ENCODE results near the gene ARNT2.

Gene ARNT2

DNA sequence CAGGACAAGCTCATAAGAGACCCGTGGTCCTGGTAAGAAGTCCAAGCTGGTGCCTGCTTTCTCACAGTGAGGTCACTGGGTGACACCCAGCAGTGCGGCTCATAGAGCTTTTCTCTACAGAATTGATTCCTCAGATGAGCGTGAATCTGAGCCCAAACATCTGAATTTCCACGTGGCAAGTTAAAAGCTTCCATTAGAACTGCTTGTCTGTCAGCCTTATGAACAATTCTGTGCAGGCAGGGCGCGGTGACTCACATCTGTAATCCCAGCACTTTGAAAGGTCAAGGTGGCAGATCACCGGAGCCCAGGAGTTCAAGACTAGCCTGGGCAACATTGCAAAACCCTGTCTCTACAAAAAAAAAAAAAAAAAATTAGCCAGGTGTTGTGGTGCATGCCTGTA, 177.8 kb downstream of the ARNT2 start:
- DNase-seq, result no peak

DNA sequence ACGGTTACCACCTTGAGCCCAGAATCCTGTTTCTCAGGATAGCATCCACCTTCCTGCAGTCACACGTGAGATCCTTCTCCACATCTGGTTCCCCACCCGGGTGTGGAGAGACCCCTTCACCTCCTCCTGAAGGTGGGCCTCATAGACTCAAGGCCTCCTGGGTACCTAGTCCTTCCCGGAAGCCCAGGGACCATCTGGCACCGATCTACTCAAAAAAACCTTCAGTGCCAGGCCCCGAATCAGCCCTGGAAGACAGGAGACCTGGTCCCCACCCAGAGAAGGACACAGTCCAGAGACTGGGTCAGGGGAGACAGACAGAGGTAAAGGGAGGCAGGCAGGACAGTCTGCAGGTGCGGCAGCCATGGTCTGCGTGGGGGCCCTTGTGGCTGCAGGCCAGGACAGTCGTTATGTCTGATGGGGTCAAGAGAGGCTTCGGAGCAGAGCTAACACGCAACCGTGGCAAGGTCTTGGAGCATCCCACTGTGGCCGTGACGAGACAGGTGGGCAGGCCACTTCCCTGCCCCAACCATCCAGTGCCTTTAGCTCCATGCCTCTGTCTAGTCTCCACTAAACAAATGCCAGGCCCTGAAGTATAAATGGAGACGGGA, 178.7 kb downstream of the ARNT2 start:
- DNase-seq, result no peak

DNA sequence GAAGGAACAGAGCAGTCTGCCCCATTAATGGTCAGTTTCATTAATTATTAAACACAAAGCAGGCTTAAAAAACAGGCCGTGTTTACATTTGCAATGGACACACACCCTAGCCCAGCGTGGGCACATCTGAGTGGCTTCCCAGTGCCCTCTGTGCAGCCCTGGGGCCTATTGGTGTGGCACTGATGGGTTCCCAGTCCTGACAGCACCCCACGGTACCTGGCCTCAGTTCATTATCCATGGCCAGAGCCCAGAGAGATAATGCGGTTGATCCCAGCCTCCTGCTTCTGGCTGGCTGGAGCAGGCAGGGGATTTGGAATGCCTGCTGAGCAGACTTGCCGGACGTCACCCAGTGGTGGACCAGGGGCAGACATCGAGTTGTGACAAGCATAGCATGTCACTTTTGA, 180.4 kb downstream of the ARNT2 start:
- DNase-seq, result no peak

DNA sequence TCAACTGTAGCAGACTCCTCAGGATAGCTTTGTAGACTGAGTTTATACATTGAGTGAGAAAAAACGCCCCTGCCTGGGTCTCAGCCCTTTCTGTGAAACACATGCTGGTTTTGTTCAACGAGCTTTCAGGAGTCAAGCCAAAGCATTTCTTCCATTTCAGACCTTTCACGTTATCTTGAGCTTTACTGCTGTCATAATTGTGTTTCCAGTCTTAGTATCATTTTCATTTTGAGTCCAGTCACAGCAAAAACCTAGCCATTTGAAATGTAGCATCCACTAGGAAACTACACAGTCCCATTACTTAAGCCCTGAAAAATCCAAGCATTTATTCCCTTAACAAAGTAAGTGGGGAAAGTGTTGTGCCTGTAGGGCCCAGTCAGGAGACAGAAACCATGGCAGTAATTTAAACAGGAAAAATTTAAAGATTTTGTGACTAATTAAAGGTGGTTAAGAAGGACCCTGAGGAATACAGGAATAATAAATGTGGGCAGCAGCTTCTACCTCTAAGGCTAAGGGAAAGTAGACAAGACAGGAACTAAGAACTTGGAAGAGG, 180.9 kb downstream of the ARNT2 start:
- DNase-seq, result no peak

DNA sequence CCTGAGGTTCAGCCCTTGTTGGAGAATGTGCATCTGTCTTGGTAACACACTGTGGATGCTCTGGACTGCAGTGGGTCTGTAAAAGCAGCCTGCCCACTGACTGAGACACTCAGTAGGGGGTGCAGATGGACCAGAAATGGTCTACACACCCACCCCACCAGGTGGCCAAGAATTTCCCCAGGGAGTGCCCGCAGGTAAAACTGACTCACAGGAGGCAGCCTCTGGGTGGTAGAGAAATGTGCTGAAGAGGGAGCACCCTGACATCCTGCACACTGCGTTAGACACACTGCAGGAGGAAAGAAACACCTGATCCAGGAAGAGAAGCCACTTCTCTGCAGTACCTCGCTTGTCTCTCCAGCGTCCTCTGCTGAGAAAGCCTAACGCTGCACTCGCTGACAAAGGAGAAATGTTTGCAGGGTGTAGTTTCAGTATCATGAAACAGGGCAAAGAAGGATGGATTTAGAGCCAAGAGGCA, 181.4 kb downstream of the ARNT2 start:
- DNase-seq, result no peak

DNA sequence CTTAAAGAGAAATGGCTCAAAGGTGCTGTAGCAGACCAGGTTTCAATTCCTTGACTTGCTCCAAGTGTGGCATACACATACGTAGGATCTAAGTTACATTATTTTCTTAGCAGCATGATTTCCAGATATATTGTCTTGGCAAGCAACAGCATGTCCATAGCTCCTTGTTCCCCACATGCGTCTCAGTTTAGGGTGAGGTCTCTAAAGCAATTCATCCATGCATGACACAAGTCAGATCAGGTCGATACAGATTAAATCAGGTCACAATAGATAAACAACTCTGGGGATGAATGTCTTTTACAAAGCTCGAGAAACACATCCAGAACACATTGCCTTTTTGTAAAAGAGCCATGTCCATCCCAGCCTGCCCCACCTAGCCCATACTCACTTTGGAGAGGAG, 182.0 kb downstream of the ARNT2 start:
- no peak for DNase-seq

DNA sequence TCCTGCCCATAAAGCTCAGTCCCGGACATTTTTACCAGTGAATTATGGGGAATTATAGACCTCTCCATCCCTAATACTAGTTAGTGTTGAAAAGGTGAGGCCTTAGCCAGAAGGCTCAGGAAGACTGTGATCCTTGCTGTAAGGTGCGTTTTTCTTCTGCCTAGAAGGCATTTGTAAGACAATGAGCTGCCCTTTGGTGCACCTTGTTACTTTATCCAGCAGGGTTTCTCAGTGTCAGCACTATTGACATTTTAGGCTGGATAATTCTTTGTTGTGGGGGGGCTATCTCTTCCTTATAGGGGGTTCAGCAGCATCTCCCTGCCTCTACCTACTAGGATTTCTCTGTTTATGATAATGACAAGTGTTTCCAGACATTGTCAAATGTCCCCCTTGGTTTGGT, 182.8 kb downstream of the ARNT2 start:
- no peak for DNase-seq

DNA sequence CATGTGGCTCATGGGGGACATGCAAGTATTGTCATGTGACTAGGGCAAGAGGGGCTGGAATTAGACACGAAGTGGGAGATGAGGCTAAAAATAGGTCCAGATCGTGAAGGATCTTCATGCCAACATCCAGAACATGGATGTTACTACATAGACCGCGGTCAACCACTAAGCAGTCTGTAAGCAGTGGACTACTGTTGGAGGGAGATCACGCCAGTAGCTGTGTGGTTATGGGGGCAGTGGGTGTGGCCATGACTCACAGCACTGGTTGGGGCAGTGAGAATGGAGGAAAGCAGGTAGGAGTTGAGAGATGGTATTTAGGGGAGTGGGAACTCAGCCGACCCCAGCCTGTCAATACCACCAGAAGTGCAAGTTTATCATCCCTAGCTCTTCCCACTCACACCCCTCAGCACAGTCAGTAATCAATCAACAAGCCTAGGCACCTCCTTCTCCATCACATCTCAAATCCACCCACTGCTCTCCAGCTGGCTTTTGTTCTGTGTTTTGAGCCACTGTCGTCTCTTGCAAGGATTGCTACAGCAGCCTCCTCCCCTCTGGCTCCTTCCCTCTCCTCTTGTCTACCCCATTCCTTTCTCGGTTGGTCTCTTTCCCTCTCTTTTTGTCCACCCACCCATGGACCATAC, 183.8 kb downstream of the ARNT2 start:
- DNase-seq, result no peak

DNA sequence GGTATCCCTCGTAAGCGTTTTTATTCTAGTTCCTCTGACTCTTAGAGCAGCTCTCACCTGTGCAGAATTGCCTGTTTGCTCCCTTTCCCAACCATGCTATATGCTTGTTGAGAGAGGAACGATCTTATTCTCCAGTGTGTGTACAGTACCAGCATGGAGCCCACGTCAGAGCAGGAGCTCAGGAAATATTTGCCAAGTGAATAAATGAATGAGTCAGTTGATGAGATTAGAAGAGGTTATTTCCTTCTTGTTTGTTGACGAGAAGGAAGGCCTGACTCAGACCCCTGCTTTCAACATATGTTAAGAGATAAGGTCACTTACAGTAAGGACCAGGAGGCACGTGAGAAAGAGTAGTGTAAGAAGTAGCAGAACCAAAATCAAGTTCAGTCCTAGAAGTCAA, 184.6 kb downstream of the ARNT2 start:
- DNase-seq, result no peak

DNA sequence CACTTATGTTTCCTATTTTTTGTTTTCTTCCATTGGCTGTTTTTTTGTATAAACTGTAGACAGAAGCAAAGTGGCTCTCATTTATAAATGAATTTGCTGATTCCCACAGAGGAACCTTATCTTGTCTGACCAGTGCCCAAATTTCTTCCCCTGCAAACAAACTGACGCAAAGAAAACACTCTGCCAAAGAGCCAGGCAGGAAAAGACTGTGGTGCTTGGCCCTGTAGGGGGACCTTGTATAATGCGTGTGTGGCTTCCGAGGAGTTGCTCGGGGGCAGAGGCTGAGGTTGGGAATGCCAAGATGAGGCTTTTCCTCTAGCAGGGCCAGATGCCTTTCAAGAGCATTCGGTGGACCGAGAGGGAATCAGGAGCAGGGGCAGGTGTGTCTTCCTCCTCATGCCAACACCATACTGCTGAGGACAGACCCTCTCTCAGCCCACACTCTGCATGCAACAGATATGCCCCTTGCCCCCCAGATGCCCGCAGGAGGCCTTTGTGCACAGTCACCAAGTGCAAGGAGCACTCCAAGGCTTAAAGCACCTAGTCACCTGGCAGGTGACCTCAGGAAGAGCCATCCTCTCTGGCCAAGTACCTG, 186.7 kb downstream of the ARNT2 start:
- DNase-seq, result no peak

DNA sequence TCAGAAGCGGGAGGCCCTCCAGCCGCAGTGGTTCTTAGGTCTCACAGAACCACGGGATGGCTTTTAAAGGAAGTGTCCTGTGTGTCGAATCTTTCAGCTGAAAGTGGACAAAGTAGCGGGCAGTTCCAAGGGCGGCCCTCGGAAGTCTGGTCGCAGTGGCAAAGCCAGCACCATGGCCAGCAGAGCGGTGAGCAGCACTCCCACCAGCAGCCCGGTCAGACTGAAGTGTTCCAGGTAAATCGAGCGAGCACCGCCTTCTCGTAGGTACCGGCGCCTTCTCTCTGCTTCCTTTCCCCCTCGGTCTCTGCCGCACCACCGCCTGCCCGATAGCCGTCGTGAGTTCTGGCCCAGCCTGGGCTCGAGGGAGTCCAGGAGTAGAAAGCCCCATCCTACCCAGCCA, 187.3 kb downstream of the ARNT2 start:
- DNase-seq, result no peak

DNA sequence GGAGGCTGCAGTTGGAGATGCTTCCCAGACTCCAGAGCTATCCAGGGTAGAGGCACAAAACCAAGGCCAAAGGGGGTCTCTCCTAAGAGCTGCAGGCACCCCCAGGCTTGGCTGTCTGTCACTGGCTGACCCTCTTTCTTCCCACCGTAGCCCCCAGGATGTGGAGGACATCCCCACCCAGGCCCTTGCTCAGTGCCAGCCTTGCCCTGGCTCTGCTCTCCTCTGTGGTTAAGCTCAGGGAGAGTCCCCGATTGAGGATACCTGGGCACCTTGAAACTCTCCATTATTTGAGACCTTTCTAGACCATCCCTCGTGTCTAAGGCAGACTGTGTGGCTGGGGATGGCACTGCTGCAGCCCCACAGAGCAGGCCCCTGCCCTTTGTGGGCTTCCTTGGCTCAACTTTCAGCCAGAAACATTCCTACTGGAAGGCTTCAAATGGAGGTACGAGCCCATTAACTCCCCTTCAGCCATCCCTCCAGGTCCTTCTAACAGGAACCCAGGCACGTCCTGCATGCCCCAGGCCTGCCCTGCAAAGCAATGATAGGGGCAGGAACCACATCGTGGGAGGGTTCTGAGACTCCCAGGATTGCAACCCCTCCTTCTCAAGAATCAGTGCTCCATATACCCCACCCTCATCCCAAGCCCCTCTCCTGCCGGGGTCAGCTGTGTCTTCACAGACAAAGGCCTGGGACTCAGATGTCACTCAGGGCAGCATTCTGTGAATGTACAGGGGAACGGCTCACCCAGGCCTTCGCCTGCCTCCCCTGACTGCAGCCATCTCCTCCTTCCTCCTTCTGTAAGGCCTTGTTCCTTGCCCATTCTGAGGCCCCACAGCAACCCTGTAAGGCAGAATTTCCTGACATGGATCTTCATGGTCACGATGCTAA, 188.0 kb downstream of the ARNT2 start:
- no peak for DNase-seq

DNA sequence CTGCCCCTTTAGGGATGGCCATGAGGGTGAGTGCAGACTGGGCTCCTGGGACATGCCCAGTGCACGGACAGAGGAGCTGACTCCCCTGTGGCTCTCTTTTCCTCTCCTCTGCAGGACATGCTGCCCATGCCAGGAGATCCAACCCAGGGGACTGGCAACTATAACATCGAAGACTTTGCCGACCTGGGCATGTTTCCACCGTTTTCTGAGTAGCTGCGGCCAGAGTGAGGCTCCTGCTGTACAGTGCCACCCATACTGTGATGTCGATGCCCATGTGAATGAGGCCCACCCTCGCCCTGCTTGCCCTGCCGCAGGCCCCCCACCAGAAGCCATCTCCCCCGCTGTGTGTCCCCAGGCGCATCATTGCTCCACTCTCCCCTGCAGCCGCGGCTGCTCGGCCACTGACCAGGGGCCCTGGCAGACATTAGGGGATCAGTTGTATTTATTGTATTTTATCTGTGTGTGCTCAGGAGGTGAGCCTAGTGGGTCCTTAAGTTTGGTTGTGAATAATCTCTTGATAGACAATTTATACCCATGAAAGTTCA, 189.4 kb downstream of the ARNT2 start:
- DNase-seq, result no peak

DNA sequence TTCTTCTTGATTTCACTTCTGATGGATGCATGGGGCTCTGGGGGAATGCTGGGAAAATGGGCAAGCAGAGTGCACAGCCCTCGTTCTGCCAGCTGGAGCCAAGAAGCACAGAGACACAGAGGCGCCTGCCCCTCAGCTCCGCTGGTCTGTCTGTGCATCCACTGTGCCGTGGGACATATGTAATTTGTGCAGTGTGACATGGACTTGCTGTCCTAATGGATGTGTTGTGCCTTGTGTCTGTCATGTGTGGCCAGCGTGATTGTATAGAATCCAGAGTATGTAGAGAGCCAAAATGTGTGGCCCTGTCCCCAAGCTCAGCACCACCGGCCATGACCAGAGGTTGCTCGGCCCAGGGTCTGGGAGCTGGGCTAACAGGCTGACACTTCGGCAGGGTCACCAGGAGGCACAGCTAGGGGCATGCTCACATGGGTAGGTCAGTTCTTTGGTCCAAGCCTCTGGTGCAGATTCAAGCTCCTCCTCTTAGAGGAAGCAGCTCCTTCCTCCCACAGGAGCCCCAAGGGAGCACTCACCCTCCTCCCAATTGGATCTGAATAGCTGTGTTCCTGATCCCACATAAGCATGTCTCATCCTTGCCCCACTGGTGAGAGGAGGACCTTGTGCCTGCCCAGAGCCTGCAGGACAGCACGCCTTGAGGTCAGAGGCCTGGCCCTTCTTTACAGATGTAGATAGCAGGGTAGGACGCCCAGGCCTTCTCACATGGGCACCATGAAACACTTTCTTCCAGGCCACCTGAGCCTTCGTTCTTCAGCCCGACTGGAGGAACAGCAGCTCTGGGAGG, 190.1 kb downstream of the ARNT2 start:
- no peak for DNase-seq

DNA sequence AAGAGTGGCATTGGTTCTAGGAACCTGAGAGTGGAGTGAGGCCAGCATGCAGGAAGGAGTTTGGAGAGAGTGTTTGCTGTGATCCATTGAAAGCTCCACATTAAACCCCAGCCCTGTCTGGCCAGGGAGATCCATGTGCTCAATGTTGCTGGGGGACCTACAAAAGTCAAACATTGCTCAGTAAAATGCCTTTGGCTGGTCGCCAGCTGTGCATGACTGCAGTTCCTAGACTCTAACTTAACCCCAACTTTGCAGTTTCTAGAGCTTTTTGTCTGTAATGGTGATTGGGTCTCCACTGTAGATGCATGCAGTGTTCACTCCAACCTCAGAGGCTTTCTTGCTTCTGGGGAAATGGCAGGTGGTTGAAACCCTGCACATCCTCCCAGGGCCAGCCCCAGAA, 191.2 kb downstream of the ARNT2 start:
- DNase-seq, result no peak

DNA sequence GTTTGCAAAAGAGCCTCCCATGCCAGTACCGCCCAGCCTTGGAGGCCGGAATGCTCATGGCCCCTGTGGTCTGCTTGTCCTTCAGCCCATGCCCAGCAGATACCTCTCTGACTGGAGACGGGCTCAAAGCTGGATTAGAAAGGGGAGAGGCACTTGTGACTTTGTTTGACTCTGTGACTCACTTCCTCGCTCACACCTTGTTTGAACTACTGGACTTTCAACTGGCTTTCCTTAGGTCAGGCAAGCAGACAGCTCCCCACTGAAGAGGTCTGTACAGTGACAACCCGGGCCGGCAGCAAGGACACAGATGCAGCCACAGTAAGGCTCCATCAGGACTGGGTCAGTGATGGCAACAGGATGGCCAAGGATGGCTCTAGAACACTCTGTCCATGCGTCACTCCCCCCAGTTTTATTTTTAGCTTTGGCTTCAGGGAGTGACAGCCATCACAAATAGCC, 192.4 kb downstream of the ARNT2 start:
- DNase-seq, result no peak

DNA sequence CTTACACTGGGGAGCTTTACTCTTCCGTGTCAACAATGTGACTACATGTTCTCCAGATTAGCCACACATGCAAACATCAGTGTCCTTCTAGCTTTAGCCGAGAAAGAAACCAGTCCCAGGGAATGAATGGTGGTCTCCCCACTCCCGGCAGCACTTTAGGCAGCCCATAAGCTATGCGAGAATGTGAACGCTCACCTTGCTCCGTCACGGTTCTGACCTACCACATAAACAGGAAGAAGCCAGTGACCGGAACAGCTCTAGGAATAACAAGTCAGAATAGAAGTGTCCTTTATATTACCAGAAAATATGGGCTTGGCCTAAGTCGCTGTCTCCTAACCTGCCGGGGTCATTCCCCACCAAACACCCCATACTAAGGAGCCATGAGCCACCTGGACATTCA, 192.9 kb downstream of the ARNT2 start:
- no peak for DNase-seq

DNA sequence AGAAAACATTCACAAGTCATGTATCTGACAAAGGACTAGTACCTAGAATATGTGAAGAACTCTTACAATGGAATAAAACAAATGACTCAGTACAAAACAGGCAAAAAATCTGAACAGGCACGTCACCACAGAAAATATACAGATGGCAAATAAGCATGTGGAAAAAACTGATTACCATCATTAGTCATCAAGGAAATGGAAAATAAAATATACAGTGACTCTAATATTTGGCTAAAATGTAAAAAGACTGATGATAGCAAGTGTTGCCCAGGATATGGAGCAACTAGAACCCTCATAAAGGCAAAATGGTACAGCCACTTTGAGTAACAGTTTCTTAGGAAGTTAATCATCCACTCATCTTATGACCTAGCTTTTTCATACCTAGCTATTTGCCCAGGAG, 195.2 kb downstream of the ARNT2 start:
- no peak for DNase-seq

DNA sequence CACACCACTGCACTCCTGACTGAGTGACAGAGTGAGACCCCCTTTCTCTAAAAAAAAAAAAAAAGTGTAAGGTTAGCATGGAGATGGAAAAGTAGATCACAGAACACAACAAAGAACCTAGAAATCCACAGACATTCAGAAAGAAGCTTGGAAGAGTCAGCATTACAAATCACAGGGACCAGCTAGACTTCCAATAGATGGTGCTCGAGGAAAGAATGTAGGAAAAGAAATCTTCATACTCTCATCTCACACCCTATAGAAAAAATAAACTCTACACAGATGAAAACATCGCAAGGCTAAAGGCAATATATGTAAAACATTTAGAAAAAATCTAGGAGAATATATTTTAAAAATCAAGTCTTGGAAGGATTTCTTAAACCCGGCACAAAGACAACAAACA, 196.4 kb downstream of the ARNT2 start:
- DNase-seq, result no peak

DNA sequence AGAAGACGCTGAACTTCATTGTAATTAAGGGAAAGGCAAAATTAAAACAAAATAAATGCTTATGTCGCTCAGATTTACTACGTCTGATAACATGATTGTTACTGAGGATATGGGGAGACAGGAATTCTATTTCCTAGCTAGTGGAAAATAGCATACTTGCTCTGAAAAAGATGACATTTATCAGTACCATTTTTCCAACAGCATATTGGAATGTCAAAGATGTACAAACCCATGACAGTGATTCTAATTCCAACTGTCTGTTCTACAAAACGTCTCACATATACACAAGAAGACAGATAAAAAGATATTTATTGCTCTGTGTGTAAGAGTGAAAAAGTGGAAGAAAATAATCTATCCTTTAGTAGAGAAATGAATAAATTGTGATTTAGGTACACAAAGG, 197.1 kb downstream of the ARNT2 start:
- no peak for DNase-seq

DNA sequence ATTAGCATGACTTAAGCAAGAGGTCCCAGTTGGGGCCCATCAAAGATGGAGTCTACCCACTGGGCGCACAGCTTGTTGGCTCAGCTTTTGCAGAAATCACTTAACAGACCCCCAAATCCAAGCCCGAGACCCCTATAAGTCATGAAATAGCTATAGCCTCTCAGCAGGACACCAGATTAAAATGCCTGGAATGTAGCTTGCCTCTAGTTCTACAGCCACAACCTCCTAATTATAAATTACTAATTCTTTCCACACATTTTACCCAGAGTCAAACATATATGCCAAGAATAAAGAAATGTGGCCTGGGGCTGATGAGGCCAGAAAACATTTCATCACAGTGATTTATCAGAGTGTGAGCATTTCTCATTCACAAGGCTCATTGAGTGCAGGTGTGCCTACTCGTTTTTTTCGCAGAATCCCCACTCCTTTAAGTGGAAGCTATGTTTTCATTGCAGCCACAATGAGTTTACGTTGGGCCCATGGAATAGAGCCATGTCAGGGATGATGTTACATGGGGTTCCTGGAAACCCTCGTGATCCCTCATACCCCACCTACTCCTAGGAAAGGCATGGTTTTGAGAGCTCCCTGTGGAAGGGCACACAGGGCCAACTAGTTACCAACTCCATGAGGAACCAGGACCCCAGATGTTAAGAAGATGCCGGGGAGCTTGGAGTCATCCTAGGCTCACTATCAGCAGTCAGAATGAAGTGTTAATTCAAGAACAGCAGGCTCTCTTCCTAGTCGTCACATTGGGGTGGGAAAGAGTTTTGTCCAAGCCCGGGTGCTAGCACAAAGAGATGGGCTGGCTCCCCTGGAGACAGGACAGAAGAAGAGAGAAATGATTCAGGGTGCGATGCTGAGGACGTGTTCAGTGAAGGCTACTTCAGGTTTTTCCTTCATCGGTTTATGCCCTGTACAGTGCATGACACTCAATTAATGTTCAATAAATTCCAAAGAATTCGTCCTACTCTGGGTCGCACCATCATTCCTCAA, 200.7 kb downstream of the ARNT2 start:
- DNase-seq, result no peak
